GM12891 (cell line): ENCODE results near the gene AK5.

Experiments used
- DNase-seq: peaks from one replicate; pipeline ENCODE4 v3.0.0; 2011; ENCODE audit warnings: low spot score; ENCODE audit not compliant: insufficient read length
- FAIRE-seq: peaks from 2 replicates; lab custom pipeline; 2011; peaks lifted over from hg19 to GRCh38; lab: Jason Lieb, UNC
- PAX5 ChIP-seq: IDR thresholded peaks from 2 replicates; pipeline ENCODE4 v1.6.1; 2011; ENCODE audit warnings: low read length, moderate library complexity, mild to moderate bottlenecking; ENCODE audit not compliant: insufficient read depth, severe bottlenecking
- POLR2A ChIP-seq: IDR thresholded peaks from 2 replicates; pipeline ENCODE4 v1.6.1; 2011; ENCODE audit warnings: low read depth, low read length, control low read depth
- POLR2AphosphoS5 ChIP-seq: IDR thresholded peaks from 2 replicates; pipeline ENCODE4 v1.6.1; 2011; ENCODE audit warnings: low read depth, low read length, control low read depth
- POU2F2 ChIP-seq: IDR thresholded peaks from 2 replicates; pipeline ENCODE4 v1.6.1; 2011; ENCODE audit warnings: low read depth, mild to moderate bottlenecking, control low read depth, low read length, moderate library complexity
- SPI1 ChIP-seq: IDR thresholded peaks from 2 replicates; pipeline ENCODE4 v1.6.1; 2011; ENCODE audit warnings: low read depth, low read length, control low read depth
- TAF1 ChIP-seq: IDR thresholded peaks from 2 replicates; pipeline ENCODE4 v1.6.1; 2011; ENCODE audit warnings: low read depth, low read length, control low read depth

AK5 gene

DNA sequence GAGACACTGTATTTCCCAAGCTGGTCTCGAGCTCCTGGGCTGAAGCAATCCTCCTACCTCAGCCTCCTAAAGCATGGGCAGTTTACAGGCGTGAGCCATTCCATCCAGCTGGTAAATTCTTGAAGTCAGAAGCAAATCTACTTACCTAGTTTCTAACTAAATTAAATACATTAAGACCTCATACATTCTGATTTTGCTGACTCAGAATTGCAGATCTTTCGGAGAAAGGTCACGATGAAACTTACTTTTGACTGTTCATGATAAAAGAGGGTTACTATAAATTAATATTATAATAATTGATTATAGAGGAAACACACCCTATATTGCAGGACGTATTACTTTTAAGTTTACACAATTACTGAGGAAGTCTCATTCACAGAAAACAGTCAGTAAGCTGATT lies 268.3 kb downstream of the AK5 start:
- no peak for DNase-seq
- no peak for FAIRE-seq
- TF ChIP-seq PAX5 (no peak), TAF1 (no peak), SPI1 (no peak)

DNA sequence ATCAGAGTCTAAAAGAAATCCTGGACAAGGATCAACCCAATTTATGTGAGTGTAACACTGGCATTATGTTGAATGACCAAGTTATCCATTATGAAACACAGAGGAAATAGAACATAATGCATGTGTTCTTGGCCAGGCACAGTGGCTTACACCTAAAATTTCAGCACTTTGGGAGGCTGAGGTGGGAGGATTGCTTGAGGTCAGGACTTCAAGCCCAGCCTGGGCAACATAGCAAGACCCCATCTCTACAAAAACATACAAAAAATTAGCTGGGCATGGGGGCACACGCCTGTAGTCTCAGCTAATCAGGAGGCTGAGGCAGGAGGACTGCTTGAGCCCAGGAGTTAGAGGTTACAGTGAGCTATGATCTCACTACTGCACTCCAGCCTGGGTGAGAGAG lies 270.8 kb downstream of the AK5 start:
- FAIRE-seq (no peak), DNase-seq (no peak)
- TF ChIP-seq POLR2AphosphoS5, result no peak
- TF ChIP-seq TAF1, result no peak
- TF ChIP-seq SPI1, result no peak
- no peak for TF ChIP-seq POU2F2
- TF ChIP-seq POLR2A, result no peak
- TF ChIP-seq PAX5, result no peak

DNA sequence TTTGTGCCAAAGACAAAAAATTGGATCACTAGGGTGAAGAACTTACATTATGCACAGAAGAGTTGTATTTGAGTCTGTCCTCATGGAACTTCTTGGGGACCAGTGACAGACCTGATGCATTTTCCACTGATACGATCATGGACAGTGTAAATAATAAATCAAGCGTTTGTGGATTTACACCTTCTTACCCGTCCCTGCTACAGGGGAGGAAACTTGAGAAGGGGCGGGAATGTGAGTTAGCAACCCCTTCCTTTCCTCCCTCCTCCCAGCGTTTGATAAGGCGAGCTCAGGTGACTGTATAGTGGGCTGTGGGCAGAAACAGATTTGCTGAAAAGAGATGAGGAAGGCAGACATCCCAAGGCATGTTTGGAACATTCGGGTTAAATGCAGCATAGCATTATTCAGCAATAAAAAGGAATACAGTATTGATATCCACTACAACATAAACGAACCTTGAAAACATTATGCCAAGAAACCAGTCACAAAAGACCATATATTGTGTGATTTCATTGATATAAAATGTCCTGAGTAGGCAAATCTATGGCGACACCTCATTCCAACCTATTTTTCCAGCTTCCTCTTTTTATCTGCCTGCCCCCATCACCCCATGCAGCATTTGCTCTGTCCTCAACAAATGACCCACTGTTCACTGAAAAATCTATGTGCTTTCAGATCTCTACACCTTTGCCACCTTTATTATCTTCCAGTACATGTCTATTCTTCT lies 271.9 kb downstream of the AK5 start:
- no peak for DNase-seq
- no peak for FAIRE-seq
- TF ChIP-seq SPI1 (no peak), POU2F2 (no peak), TAF1 (no peak), POLR2AphosphoS5 (no peak), POLR2A (no peak), PAX5 (no peak)

DNA sequence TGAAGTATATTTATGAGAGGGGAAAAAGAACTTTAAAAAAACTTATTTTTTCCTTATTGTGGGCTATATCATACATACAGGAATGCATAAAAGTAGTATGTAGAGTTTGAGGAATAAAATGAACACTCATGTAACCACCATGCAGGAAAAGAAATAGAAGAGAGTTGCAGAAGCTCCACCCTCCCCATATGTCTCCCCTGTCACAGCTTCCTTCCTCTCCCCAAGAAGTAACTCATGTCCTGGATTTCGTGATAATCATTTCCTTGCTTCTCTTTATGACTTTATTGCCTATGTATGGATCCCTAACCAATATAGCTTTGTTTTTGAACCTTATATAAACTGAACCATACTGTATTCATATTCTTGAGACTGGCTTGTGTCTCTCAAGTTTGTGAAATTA lies 274.2 kb downstream of the AK5 start:
- TF ChIP-seq POLR2AphosphoS5, result no peak
- no peak for TF ChIP-seq POU2F2
- TF ChIP-seq POLR2A, result no peak
- no peak for TF ChIP-seq PAX5
- TF ChIP-seq SPI1, result no peak
- TF ChIP-seq TAF1, result no peak
- FAIRE-seq (no peak), DNase-seq (no peak)

GRCh38 chr1:77557053-77557452 lies 275.2 kb downstream of the AK5 start:
- FAIRE-seq (no peak), DNase-seq (no peak)
- TF ChIP-seq TAF1, result no peak
- no peak for TF ChIP-seq SPI1

DNA sequence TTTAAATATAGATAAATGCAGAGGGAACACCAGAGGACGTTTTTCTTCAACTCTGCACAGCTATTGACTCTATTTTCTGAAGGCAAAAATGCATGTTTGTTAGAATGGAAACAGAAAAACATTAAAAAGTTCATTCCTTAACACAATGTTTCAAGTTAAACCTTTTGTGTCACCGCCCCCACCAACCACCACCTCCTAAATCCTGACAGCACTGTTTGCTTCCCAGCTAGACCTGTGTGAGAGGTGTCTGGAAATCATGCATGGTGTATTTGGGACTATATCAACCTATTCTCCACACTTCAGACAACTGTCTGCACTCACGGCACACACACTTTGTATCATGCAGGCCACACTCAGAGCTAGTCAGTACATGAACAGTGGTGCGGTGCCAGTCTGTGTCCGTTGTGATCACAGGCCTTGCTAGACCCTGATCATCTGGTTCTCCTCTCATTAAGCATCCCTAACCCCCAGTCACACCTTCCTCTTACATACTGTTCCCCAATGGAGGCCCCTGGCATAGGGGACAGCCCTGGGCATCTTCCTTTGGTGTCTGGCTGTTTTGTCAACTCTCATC lies 276.9 kb downstream of the AK5 start:
- no peak for TF ChIP-seq POLR2AphosphoS5
- TF ChIP-seq POLR2A, result no peak
- no peak for TF ChIP-seq POU2F2
- TF ChIP-seq SPI1, result no peak
- TF ChIP-seq PAX5, result no peak
- TF ChIP-seq TAF1, result no peak
- DNase-seq (no peak), FAIRE-seq (no peak)

- DNase-seq, result no peak
- TF ChIP-seq SPI1 (no peak), TAF1 (no peak), PAX5 (no peak), POLR2AphosphoS5 (no peak), POLR2A (no peak), POU2F2 (no peak)
- no peak for FAIRE-seq
These were observed 278.9 kb downstream of the AK5 start for GRCh38 chr1:77560741-77561140.

GRCh38 chr1:77562596-77563150 lies 280.9 kb downstream of the AK5 start:
- no peak for DNase-seq

DNA sequence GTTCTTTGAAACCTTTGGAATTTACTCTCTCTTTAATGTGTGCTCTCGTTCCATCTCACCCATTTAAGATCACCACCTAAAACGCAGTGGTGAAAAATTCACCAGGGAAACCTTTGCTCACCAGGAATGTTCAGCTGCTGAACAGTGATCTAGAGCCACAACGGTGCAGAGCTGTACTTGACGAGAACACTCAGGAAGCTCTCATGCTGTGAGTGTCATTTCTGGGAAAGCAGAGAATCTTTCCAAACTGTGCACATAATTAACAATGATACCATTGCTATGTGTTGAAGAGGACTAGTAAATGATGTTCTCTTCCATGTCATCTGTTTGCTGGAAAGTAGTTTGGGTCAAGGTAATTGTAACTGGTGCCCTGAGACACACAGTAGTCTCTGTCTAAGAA lies 283.5 kb downstream of the AK5 start:
- TF ChIP-seq POLR2AphosphoS5 (no peak), SPI1 (no peak), POU2F2 (no peak), POLR2A (no peak), PAX5 (no peak), TAF1 (no peak)
- DNase-seq, result no peak
- no peak for FAIRE-seq

More at GRCh38 chr1:77562596-77563150, 280.9 kb downstream of the AK5 start:
- TF ChIP-seq POU2F2 (no peak), POLR2AphosphoS5 (no peak), POLR2A (no peak), SPI1 (no peak), PAX5 (no peak), TAF1 (no peak)
- FAIRE-seq, result no peak

DNA sequence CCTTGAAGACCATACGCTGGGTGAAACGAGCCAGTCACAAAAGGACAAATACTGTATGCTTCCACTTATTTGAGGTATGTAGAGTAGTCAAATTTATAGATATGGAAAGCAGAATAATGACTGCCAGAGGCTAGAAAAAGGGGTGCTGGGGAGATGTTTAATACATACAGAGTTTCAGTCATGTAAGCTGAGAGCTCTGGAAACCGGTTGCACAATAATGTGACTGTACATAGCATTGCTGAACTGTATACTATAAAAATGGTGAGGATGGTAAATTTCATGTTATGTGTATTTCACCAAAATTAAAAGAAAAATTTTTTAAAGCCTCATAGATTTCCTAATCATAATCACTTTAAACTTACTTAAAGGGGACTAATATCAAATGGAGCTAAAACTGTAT lies 289.8 kb downstream of the AK5 start:
- DNase-seq (no peak), FAIRE-seq (no peak)
- TF ChIP-seq POLR2AphosphoS5, result no peak
- TF ChIP-seq PAX5, result no peak
- TF ChIP-seq POU2F2, result no peak
- TF ChIP-seq TAF1, result no peak
- no peak for TF ChIP-seq POLR2A
- no peak for TF ChIP-seq SPI1
